Neural cell (in vitro differentiated cells): ENCODE data around the gene PHACTR3.

Source experiments
- CTCF ChIP-seq: fragments of 450-650 bp; IDR thresholded peaks from 2 replicates; pipeline ENCODE4 v1.5.1; 2014; ENCODE audit warnings: antibody characterized with exemption, mild to moderate bottlenecking, moderate library complexity; ENCODE audit not compliant: poor library complexity, severe bottlenecking
- EZH2 ChIP-seq: fragments of 200-600, 300-800 bp; shearing (Covaris generic), sonication (generic); IDR thresholded peaks from 2 replicates; pipeline ENCODE4 v1.6.1; 2014; ENCODE audit warnings: antibody characterized with exemption, low read length, borderline replicate concordance, mild to moderate bottlenecking; ENCODE audit not compliant: insufficient read depth, poor library complexity, severe bottlenecking
- REST ChIP-seq: IDR thresholded peaks from 2 replicates; pipeline ENCODE4 v1.6.1; 2012; ENCODE audit warnings: borderline replicate concordance
- TAF1 ChIP-seq: IDR thresholded peaks from 2 replicates; pipeline ENCODE4 v1.6.1; 2012; ENCODE audit warnings: low read depth

DNA sequence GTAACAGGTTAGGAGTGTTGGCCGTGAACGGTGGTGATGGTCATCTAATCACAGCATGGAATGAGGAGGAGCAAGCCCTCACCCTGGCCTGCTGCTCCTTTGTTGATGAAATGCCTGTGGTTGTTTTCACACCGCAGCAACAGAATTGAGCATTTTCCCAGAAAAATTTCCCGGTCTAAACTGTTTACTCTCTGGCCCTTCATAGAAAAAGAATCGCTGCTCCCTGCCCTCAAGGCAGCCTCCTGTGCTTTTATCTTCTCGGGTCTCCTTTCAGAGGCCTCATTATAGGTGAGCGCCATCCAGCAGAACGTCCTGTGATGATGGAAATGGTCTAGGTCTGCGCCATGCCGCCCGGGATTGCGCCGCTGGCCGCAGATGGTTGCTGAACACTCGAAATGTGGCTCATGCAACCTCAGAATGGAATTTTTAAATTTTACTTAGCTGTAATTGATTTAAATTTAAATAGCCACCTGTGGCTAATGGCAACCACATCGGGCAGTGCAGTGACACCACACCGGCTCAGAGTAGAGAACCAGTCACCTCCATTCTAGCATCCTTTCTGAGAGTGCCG lies 30.2 kb downstream of the PHACTR3 start:
- TF ChIP-seq EZH2, result no peak
- TF ChIP-seq CTCF, result no peak
- TF ChIP-seq TAF1, result no peak
- TF ChIP-seq REST, result no peak
